SK-N-SH (cell line): Measurements from ENCODE around the gene CCDC102A. TPM values are rescaled to one million over a fixed set of nuclear protein-coding genes. Genes with fewer than 3 reads are reported as not detected.
A peak's percentile ranks its signal among the peaks of the same experiment; 100 is the strongest.

Experiments
- CTCF ChIA-PET: fragments of 300-600, 350-600 bp; formaldehyde crosslinking; extraction: SDS; loops from one replicate; lab custom pipeline; 2021; lab: Yijun Ruan, JAX
- POLR2A ChIA-PET: fragments of 350-600 bp; sonication (Branson Sonifier 250); formaldehyde crosslinking; extraction: SDS; loops from one replicate; lab custom pipeline; 2020; ENCODE audit warnings: antibody characterized with exemption, inconsistent platforms; lab: Yijun Ruan, JAX
- DNase-seq: peaks from one replicate; pipeline ENCODE4 v3.0.0; 2012
- H2AFZ ChIP-seq: fragments of 200-600 bp; sonication (generic); 2 replicates; pipeline ENCODE4 v1.8.1; 2016; ENCODE audit warnings: antibody characterized with exemption, mild to moderate bottlenecking, low read depth
- H3F3A ChIP-seq: fragments of 200-600 bp; sonication (generic); replicated peaks from 2 replicates; pipeline ENCODE3; 2016; ENCODE audit warnings: antibody characterized with exemption, mild to moderate bottlenecking; ENCODE audit not compliant: insufficient read depth
- H3K27ac ChIP-seq, 2 experiments: fragments of 200-500 bp in 1 of 2; fragments of 200-600 bp in 1 of 2; sonication (Bioruptor generic) in 1 of 2; sonication (generic), shearing (Covaris generic) in 1 of 2; 2 replicates each; pipeline versions ENCODE4 v1.5.1 to v1.6.1; 2014 to 2016; ENCODE audit warnings: low read depth in 2 of 2, inconsistent platforms in 1 of 2, low read length in 1 of 2, mild to moderate bottlenecking in 1 of 2, mixed read lengths in 1 of 2
- H3K27me3 ChIP-seq: fragments of 200-600 bp; sonication (generic), shearing (Covaris generic); 2 replicates; pipeline ENCODE4 v1.6.1; 2016; ENCODE audit warnings: mixed run types; ENCODE audit not compliant: insufficient read depth
- H3K36me3 ChIP-seq, 2 experiments: fragments of 200-500 bp in 1 of 2; fragments of 200-600 bp in 1 of 2; sonication (Bioruptor generic) in 1 of 2; sonication (generic) in 1 of 2; replicated peaks in 1 of 2; 2 replicates each; pipeline versions ENCODE3 to v1.5.1; 2014 to 2016; ENCODE audit warnings: low read length in 1 of 2, mild to moderate bottlenecking in 1 of 2; ENCODE audit not compliant: insufficient read depth in 2 of 2, control insufficient read depth in 1 of 2
- H3K4me1 ChIP-seq, 2 experiments: fragments of 200-500 bp in 1 of 2; fragments of 200-600 bp in 1 of 2; sonication (Bioruptor generic) in 1 of 2; sonication (generic), shearing (Covaris generic) in 1 of 2; 2 replicates each; pipeline versions ENCODE4 v1.5.1 to v1.6.1; 2014 to 2016; ENCODE audit warnings: low read depth in 1 of 2, low read length in 1 of 2, mixed run types in 1 of 2; ENCODE audit not compliant: insufficient read depth in 2 of 2, control insufficient read depth in 1 of 2
- H3K4me2 ChIP-seq: fragments of 200-600 bp; sonication (generic), shearing (Covaris generic); 2 replicates; pipeline ENCODE4 v1.6.1; 2017; ENCODE audit warnings: mixed run types
- H3K4me3 ChIP-seq, 2 experiments: fragments of 200-500 bp in 1 of 2; fragments of 200-600 bp in 1 of 2; sonication (Bioruptor generic) in 1 of 2; sonication (generic), shearing (Covaris generic) in 1 of 2; 2 replicates each; pipeline versions ENCODE4 v1.5.1 to v1.8.1; 2014 to 2016; ENCODE audit warnings: low read depth in 2 of 2, inconsistent platforms in 1 of 2, low read length in 1 of 2, mild to moderate bottlenecking in 1 of 2, mixed read lengths in 1 of 2, moderate library complexity in 1 of 2
- H3K79me2 ChIP-seq: fragments of 200-600 bp; sonication (generic); 2 replicates; pipeline ENCODE4 v1.8.1; 2017; ENCODE audit warnings: mild to moderate bottlenecking; ENCODE audit not compliant: insufficient read depth
- H3K9ac ChIP-seq: fragments of 200-600 bp; sonication (generic); 2 replicates; pipeline ENCODE4 v1.6.1; 2017; ENCODE audit warnings: mixed run types
- H3K9me2 ChIP-seq: fragments of 200-600 bp; sonication (generic); 2 replicates; pipeline ENCODE4 v1.6.1; 2017; ENCODE audit warnings: mixed run types
- H3K9me3 ChIP-seq: fragments of 200-600 bp; sonication (generic); 2 replicates; pipeline ENCODE4 v1.6.1; 2017; ENCODE audit warnings: mixed run types, mild to moderate bottlenecking, moderate library complexity
- H4K20me1 ChIP-seq: fragments of 200-600 bp; sonication (generic); 2 replicates; pipeline ENCODE4 v1.6.1; 2017; ENCODE audit warnings: mild to moderate bottlenecking, mixed run types; ENCODE audit not compliant: insufficient read depth
- ELF1 ChIP-seq: IDR thresholded peaks from 2 replicates; pipeline ENCODE4 v1.4.0; 2012
- FOSL2 ChIP-seq: IDR thresholded peaks from 2 replicates; pipeline ENCODE4 v1.4.0; 2012; ENCODE audit warnings: low read depth, mild to moderate bottlenecking, moderate library complexity, borderline replicate concordance
- FOXJ3 ChIP-seq: sonication (generic); formaldehyde crosslinking; IDR thresholded peaks from 2 replicates; pipeline ENCODE4 v1.5.1; 2020; ENCODE audit warnings: mild to moderate bottlenecking, missing genetic modification reagents
- FOXM1 ChIP-seq: IDR thresholded peaks from 2 replicates; pipeline ENCODE4 v1.4.0; 2012; ENCODE audit warnings: low read depth, mild to moderate bottlenecking
- GABPA ChIP-seq: IDR thresholded peaks from 2 replicates; pipeline ENCODE4 v1.4.0; 2012; ENCODE audit warnings: low read depth, mild to moderate bottlenecking
- JUND ChIP-seq: IDR thresholded peaks from 2 replicates; pipeline ENCODE4 v1.4.0; 2012
- MAX ChIP-seq: IDR thresholded peaks from 2 replicates; pipeline ENCODE4 v1.4.0; 2012; ENCODE audit warnings: low read depth
- PBX3 ChIP-seq: IDR thresholded peaks from 2 replicates; pipeline ENCODE4; 2012
- POLR2AphosphoS5 ChIP-seq: IDR thresholded peaks from 2 replicates; pipeline ENCODE4 v1.6.1; 2012; ENCODE audit warnings: low read depth, low read length
- RCOR1 ChIP-seq: fragments of 150-350 bp; IDR thresholded peaks from 2 replicates; pipeline ENCODE4 v1.6.1; 2017; ENCODE audit warnings: antibody characterized with exemption, low read length
- TAF1 ChIP-seq: IDR thresholded peaks from 2 replicates; pipeline ENCODE4 v1.6.1; 2012; ENCODE audit warnings: low read depth, mild to moderate bottlenecking, low read length, moderate library complexity, borderline replicate concordance
- YY1 ChIP-seq: IDR thresholded peaks from 2 replicates; pipeline ENCODE4 v1.4.0; 2012; ENCODE audit warnings: low read depth, mild to moderate bottlenecking
- ZBTB33 ChIP-seq: IDR thresholded peaks from 2 replicates; pipeline ENCODE4 v1.4.0; 2012; ENCODE audit warnings: low read depth, borderline replicate concordance
- WGBS: methylation state at CpG from one replicate; pipeline ENCODE4 v1.1.6; 2017; ENCODE audit warnings: low lambda C conversion rate; 5-methylcytosine and 5-hydroxymethylcytosine counted together
- polyA plus RNA-seq, 3 experiments: library from polyadenylated mRNA; depleted of rRNA; stranded (reverse); fragments of >200 nt; gene quantifications; 2 replicates each; pipeline ENCODE4 v1.2.3, GENCODE V29; 2012

The CCDC102A gene
- polyA plus RNA-seq, 1 of the 3 experiments (the other 2 are of a cell fraction), result 26.2 TPM

GRCh38 chr16:57516176-57516725 is 20.1 kb downstream of the CCDC102A start:
- ChIA-PET POLR2A (interaction anchor here (0.6 to 2.9 kb wide), 6 partner anchors 31 to 1106 kb away, joined by 3 to 8 read pairs (median 6); partner anchors contain the start of genes CIAPIN1, COQ9, DOK4 and POLR2C), CTCF (interaction anchor here (0.9 to 23.0 kb wide), 6 partner anchors 9 to 216 kb away, joined by 4 to 426 read pairs (median 111); partner anchors contain the start of genes DOK4 and POLR2C)
- Histone ChIP-seq H3K4me3 (no peak overlapping the region), H3K27ac (peak overlapping the region in 1 of 2 experiments; percentile 80; a peak in 1 of 4 replicates), H3K4me2 (no peak overlapping the region), H3K4me1 (peaks cover 0 to 21% of the 10 kb centered on the region in 2 experiments; a peak in 1 of 4 replicates), H3K9me2 (no peaks in the 10 kb centered on the region), H3K9me3 (no peaks in the 10 kb centered on the region), H3K27me3 (no peaks in the 10 kb centered on the region), H2AFZ (no peak overlapping the region), H4K20me1 (no peaks in the 10 kb centered on the region), H3F3A (no peaks in the 10 kb centered on the region), H3K79me2 (no peaks in the 10 kb centered on the region), H3K9ac (no peak overlapping the region), H3K36me3 (peaks cover 3 to 8% of the 10 kb centered on the region in 2 experiments)
- WGBS, result 82% methylated on average over 10 of the region's 10 CpGs
- no peak for DNase-seq
- TF ChIP-seq POLR2AphosphoS5, result no peak
- TF ChIP-seq ELF1, result no peak
- TF ChIP-seq FOSL2, result no peak
- TF ChIP-seq FOXM1, result no peak
- TF ChIP-seq RCOR1, result no peak
- no peak for TF ChIP-seq TAF1
- TF ChIP-seq FOXJ3 (CRISPR knock-in tag), result no peak
- TF ChIP-seq MAX, result no peak
- no peak for TF ChIP-seq ZBTB33
- no peak for TF ChIP-seq GABPA
- no peak for TF ChIP-seq YY1
- TF ChIP-seq PBX3, result no peak
- TF ChIP-seq JUND, result no peak
